ENCODE data around the gene EMSY.

- TF ChIP-seq, protein P1, sequence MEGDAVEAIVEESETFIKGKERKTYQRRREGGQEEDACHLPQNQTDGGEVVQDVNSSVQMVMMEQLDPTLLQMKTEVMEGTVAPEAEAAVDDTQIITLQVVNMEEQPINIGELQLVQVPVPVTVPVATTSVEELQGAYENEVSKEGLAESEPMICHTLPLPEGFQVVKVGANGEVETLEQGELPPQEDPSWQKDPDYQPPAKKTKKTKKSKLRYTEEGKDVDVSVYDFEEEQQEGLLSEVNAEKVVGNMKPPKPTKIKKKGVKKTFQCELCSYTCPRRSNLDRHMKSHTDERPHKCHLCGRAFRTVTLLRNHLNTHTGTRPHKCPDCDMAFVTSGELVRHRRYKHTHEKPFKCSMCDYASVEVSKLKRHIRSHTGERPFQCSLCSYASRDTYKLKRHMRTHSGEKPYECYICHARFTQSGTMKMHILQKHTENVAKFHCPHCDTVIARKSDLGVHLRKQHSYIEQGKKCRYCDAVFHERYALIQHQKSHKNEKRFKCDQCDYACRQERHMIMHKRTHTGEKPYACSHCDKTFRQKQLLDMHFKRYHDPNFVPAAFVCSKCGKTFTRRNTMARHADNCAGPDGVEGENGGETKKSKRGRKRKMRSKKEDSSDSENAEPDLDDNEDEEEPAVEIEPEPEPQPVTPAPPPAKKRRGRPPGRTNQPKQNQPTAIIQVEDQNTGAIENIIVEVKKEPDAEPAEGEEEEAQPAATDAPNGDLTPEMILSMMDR (IDR thresholded peaks at IDR 0.05): no peak
- no peak for TF ChIP-seq POLR2A (IDR thresholded peaks at IDR 0.05)
These were observed 133.8 kb downstream of the EMSY start for GRCh38 chr11:76578654-76579055.

Data from prostate gland (tissue), 2 donors.